Vagina (tissue), 2 donors: Measurements from ENCODE around the gene ITK. TPM values are rescaled to one million over a fixed set of nuclear protein-coding genes. Genes with fewer than 3 reads are reported as not detected.

ENCODE experiments used
- DNase-seq, 2 donors: peaks; one replicate each; pipeline ENCODE4 v3.0.0-alpha.2; 2017; ENCODE audit errors: extremely low spot score in 2 of 2
- H3K27ac ChIP-seq: fragments of 200-600 bp; sonication (generic); one replicate; pipeline ENCODE4 v1.5.1; 2019
- H3K27me3 ChIP-seq: fragments of 200-600 bp; sonication (generic); one replicate; pipeline ENCODE4 v1.5.1; 2019
- H3K36me3 ChIP-seq, 2 donors: fragments of 200-600 bp; sonication (generic); one replicate each; pipeline ENCODE4 v1.5.1; 2017 to 2019
- H3K4me1 ChIP-seq: fragments of 200-600 bp; sonication (generic); one replicate; pipeline ENCODE4 v1.5.1; 2019
- H3K4me3 ChIP-seq, 2 donors: fragments of 200-600 bp; sonication (generic); 1 replicate in 1 of 2; 2 replicates in 1 of 2; pipeline ENCODE4 v1.5.1; 2016 to 2019
- H3K9me3 ChIP-seq: fragments of 200-600 bp; sonication (generic); one replicate; pipeline ENCODE4 v1.5.1; 2019
- CTCF ChIP-seq, 3 experiments: fragments of 450-650 bp in 2 of 3; fragments of 200-600 bp in 1 of 3; sonication (generic) in 1 of 3; IDR thresholded peaks; one replicate each; pipeline ENCODE4 v1.5.1; 2017 to 2019; ENCODE audit warnings: antibody characterized with exemption in 3 of 3, mild to moderate bottlenecking in 2 of 3, moderate library complexity in 2 of 3
- POLR2A ChIP-seq, 2 donors: fragments of 450-650 bp; IDR thresholded peaks; one replicate each; pipeline ENCODE4 v1.6.1; 2017; ENCODE audit warnings: antibody characterized with exemption in 2 of 2, mild to moderate bottlenecking in 2 of 2, moderate library complexity in 2 of 2
- POLR2AphosphoS5 ChIP-seq, 2 donors: sonication (generic); formaldehyde crosslinking; IDR thresholded peaks; one replicate each; pipeline ENCODE4 v1.9.0; 2017; ENCODE audit warnings: antibody characterized with exemption in 2 of 2, mild to moderate bottlenecking in 2 of 2, low read depth in 1 of 2; ENCODE audit not compliant: insufficient read depth in 1 of 2
- intact Hi-C: fragments of 100-400 bp; cut with DNase I; formaldehyde crosslinking; loops from one replicate; pipeline ENCODE4 v1.15.1; 2023
- total RNA-seq: library from RNA; depleted of rRNA; stranded (reverse); fragments of >200 nt; gene quantifications from one replicate; pipeline ENCODE4 v1.2.3, GENCODE V29; 2016

ITK gene
- total RNA-seq, 1 donor from 2014 or later = 15.7 TPM

- H3K27me3 ChIP-seq = no peaks in the 10 kb centered on the region
- no peaks in the 10 kb centered on the region for H3K36me3 ChIP-seq
- intact Hi-C loops = no loop called here
- no peak overlapping the region for H3K4me3 ChIP-seq
- no peaks in the 10 kb centered on the region for H3K4me1 ChIP-seq
- no peak for DNase-seq
- H3K27ac ChIP-seq = no peak overlapping the region
- H3K9me3 ChIP-seq = no peaks in the 10 kb centered on the region
- TF ChIP-seq POLR2A (IDR thresholded peaks at IDR 0.05) = no peak
- TF ChIP-seq POLR2AphosphoS5 (IDR thresholded peaks at IDR 0.05; ENCODE audit: insufficient read depth in 1 of 2, low read depth in 1 of 2) = no peak
- TF ChIP-seq CTCF (IDR thresholded peaks at IDR 0.05) = no peak
Measured at GRCh38 chr5:157289164-157289819, 108.7 kb downstream of the ITK start.

- DNase-seq = peak in 1 of 2 donors; percentile 54
- no peaks in the 10 kb centered on the region for H3K4me1 ChIP-seq
- intact Hi-C loops = no loop called here
- TF ChIP-seq POLR2A (IDR thresholded peaks at IDR 0.05) = no peak
- TF ChIP-seq POLR2AphosphoS5 (IDR thresholded peaks at IDR 0.05; ENCODE audit: insufficient read depth in 1 of 2, low read depth in 1 of 2) = no peak
- TF ChIP-seq CTCF (IDR thresholded peaks at IDR 0.05) = no peak
- H3K4me3 ChIP-seq = no peak overlapping the region
- H3K27me3 ChIP-seq = no peaks in the 10 kb centered on the region
- no peaks in the 10 kb centered on the region for H3K36me3 ChIP-seq
- no peaks in the 10 kb centered on the region for H3K9me3 ChIP-seq
- no peak overlapping the region for H3K27ac ChIP-seq
Measured at GRCh38 chr5:157290156-157290980, 109.7 kb downstream of the ITK start.

GRCh38 chr5:157290981-157291711 lies 110.5 kb downstream of the ITK start:
- H3K9me3 ChIP-seq = no peaks in the 10 kb centered on the region
- no peaks in the 10 kb centered on the region for H3K4me1 ChIP-seq
- intact Hi-C loops = no loop called here
- TF ChIP-seq CTCF (IDR thresholded peaks at IDR 0.05) (no peak), POLR2A (IDR thresholded peaks at IDR 0.05) (no peak)
- no peaks in the 10 kb centered on the region for H3K36me3 ChIP-seq
- no peak overlapping the region for H3K27ac ChIP-seq
- no peaks in the 10 kb centered on the region for H3K27me3 ChIP-seq
- no peak for DNase-seq
- H3K4me3 ChIP-seq = no peak overlapping the region

- no peaks in the 10 kb centered on the region for H3K36me3 ChIP-seq
- H3K9me3 ChIP-seq = no peaks in the 10 kb centered on the region
- H3K27me3 ChIP-seq = no peaks in the 10 kb centered on the region
- intact Hi-C loops = no loop called here
- TF ChIP-seq CTCF (IDR thresholded peaks at IDR 0.05) = no peak
- TF ChIP-seq POLR2A (IDR thresholded peaks at IDR 0.05) = no peak
- H3K27ac ChIP-seq = no peak overlapping the region
- H3K4me3 ChIP-seq = no peak overlapping the region
- DNase-seq = no peak
- no peaks in the 10 kb centered on the region for H3K4me1 ChIP-seq
Measured at GRCh38 chr5:157292599-157292998, 112.0 kb downstream of the ITK start.
